ENCODE measurements around the gene CAMK4. TPM values are rescaled to one million over a fixed set of nuclear protein-coding genes. Genes with fewer than 3 reads are reported as not detected.

Gene CAMK4
- polyA plus RNA-seq, 5 donors, result 9.7 to 16.9 (median 13.6) TPM

GRCh38 chr5:111486055-111486454, 261.9 kb downstream of the CAMK4 start:
- peak in 1 of 2 donors; percentile 9 for DNase-seq

GRCh38 chr5:111486926-111487325, 262.7 kb downstream of the CAMK4 start:
- no peak for DNase-seq

- DNase-seq, result no peak
Measured at GRCh38 chr5:111488353-111488752, 264.2 kb downstream of the CAMK4 start.

- no peak for DNase-seq
Measured at GRCh38 chr5:111493031-111493430, 268.8 kb downstream of the CAMK4 start.

GRCh38 chr5:111494355-111494999, 270.3 kb downstream of the CAMK4 start:
- no peak for DNase-seq

- no peak for DNase-seq
Measured at GRCh38 chr5:111495159-111495558, 271.0 kb downstream of the CAMK4 start.

GRCh38 chr5:111498346-111498745, 274.2 kb downstream of the CAMK4 start:
- no peak for DNase-seq

- DNase-seq, result no peak
Measured at GRCh38 chr5:111502956-111503355, 278.8 kb downstream of the CAMK4 start.

- no peak for DNase-seq
Measured at GRCh38 chr5:111505096-111505495, 280.9 kb downstream of the CAMK4 start.

GRCh38 chr5:111507276-111507675, 283.1 kb downstream of the CAMK4 start:
- DNase-seq, result no peak

- no peak for DNase-seq
Measured at GRCh38 chr5:111509119-111509518, 284.9 kb downstream of the CAMK4 start.

- DNase-seq, result no peak
Measured at GRCh38 chr5:111511174-111511830, 287.1 kb downstream of the CAMK4 start.

- DNase-seq, result no peak
Measured at GRCh38 chr5:111511831-111512374, 287.7 kb downstream of the CAMK4 start.

- DNase-seq, result peak; percentile 94 to 95
Measured at GRCh38 chr5:111512375-111513130, 288.4 kb downstream of the CAMK4 start, which contains the start of gene STARD4. Gene STARD4 (minus strand): TSS chr5:111512535. CDS start chr5:111507433, 5,102 bp downstream.

GRCh38 chr5:111513131-111513520, 288.9 kb downstream of the CAMK4 start:
- DNase-seq, result no peak

- no peak for DNase-seq
Measured at GRCh38 chr5:111514087-111514486, 289.9 kb downstream of the CAMK4 start.

- DNase-seq, result no peak
Measured at GRCh38 chr5:111517853-111518501, 293.8 kb downstream of the CAMK4 start.

GRCh38 chr5:111518777-111519176, 294.6 kb downstream of the CAMK4 start:
- no peak for DNase-seq

- DNase-seq, result no peak
Measured at GRCh38 chr5:111520908-111521307, 296.7 kb downstream of the CAMK4 start.

GRCh38 chr5:111528056-111528455, 303.9 kb downstream of the CAMK4 start:
- no peak for DNase-seq

GRCh38 chr5:111530298-111530740, 306.1 kb downstream of the CAMK4 start:
- no peak for DNase-seq

Measured in right lung (tissue), 5 donors.